HG03025 (cell line): ENCODE results near the gene COLEC12.
"Not testable (repeated sequence)": the region's sequence is repeated elsewhere in the genome, so short reads cannot be mapped to it uniquely, and the experiment has no call there.

ENCODE experiments used
- ATAC-seq: cut with Tn5 transposase; IDR thresholded peaks from one replicate; pipeline ENCODE4 v1.9.1; 2021; ENCODE audit warnings: mild to moderate bottlenecking, moderate library complexity; ENCODE audit not compliant: unreplicated experiment, low FRiP score

COLEC12 gene

GRCh38 chr18:415617-416612 is 84.6 kb downstream of the COLEC12 start:
- no peak for ATAC-seq

GRCh38 chr18:415047-415446 is 85.5 kb downstream of the COLEC12 start:
- ATAC-seq: no peak

GRCh38 chr18:413233-413632 is 87.3 kb downstream of the COLEC12 start:
- no peak for ATAC-seq

GRCh38 chr18:410047-410455 is 90.5 kb downstream of the COLEC12 start:
- ATAC-seq: no peak

GRCh38 chr18:408367-408766 is 92.1 kb downstream of the COLEC12 start:
- no peak for ATAC-seq

- no peak for ATAC-seq
Observed at GRCh38 chr18:407626-408224, 92.8 kb downstream of the COLEC12 start.

- ATAC-seq: no peak
Observed at GRCh38 chr18:407191-407590, 93.3 kb downstream of the COLEC12 start.

- ATAC-seq: no peak
Observed at GRCh38 chr18:406677-407076, 93.8 kb downstream of the COLEC12 start.

- not testable (repeated sequence) for ATAC-seq
Observed at GRCh38 chr18:405006-405405, 95.5 kb downstream of the COLEC12 start.

GRCh38 chr18:404061-404636 is 96.4 kb downstream of the COLEC12 start:
- ATAC-seq: no peak

GRCh38 chr18:402129-402528 is 98.4 kb downstream of the COLEC12 start:
- no peak for ATAC-seq

GRCh38 chr18:400456-400855 is 100.0 kb downstream of the COLEC12 start:
- ATAC-seq: no peak

- ATAC-seq: no peak
Observed at GRCh38 chr18:399631-400135, 100.8 kb downstream of the COLEC12 start.

- ATAC-seq: no peak
Observed at GRCh38 chr18:398935-399630, 101.4 kb downstream of the COLEC12 start.

GRCh38 chr18:396556-396955 is 103.9 kb downstream of the COLEC12 start:
- no peak for ATAC-seq

- ATAC-seq: no peak
Observed at GRCh38 chr18:396251-396555, 104.3 kb downstream of the COLEC12 start.

- ATAC-seq: no peak
Observed at GRCh38 chr18:395456-396250, 104.8 kb downstream of the COLEC12 start.

- ATAC-seq: no peak
Observed at GRCh38 chr18:394987-395362, 105.5 kb downstream of the COLEC12 start.

GRCh38 chr18:394262-394986 is 106.1 kb downstream of the COLEC12 start:
- no peak for ATAC-seq
